MM.1S (cell line): ENCODE data around the gene ARFIP1.

Experiments
- CTCF ChIP-seq: fragments of 300-600 bp; sonication (generic); IDR thresholded peaks from 2 replicates; pipeline ENCODE4 v1.5.1; 2016; ENCODE audit warnings: antibody characterized with exemption, low read length, mixed read lengths
- EZH2 ChIP-seq: fragments of 300-600 bp; sonication (generic); optimal IDR thresholded peaks from 2 replicates; pipeline ENCODE3; 2017; ENCODE audit warnings: low read depth, mild to moderate bottlenecking, antibody characterized with exemption, low read length, mixed read lengths

- TF ChIP-seq CTCF, result no peak
- no peak for TF ChIP-seq EZH2
Measured at GRCh38 chr4:152786627-152787026, 6.9 kb downstream of the ARFIP1 start.
